ENCODE results near the gene IFNL4. TPM values are rescaled to one million over a fixed set of nuclear protein-coding genes. Genes with fewer than 3 reads are reported as not detected.

The IFNL4 gene
- polyA plus RNA-seq, 2 of the 4 experiments (the other 2 are of a cell fraction): not detected

- ATAC-seq (no peak), DNase-seq (ENCODE audit: low read depth in 1 of 2, low spot score in 1 of 2) (no peak), FAIRE-seq (no peak)
- WGBS (ENCODE audit: missing lambda C conversion rate): 83% methylated on average over 31 of the region's 32 CpGs
- ChIA-PET POLR2A (no interaction called here), CTCF (interaction anchor here (0.5 to 5.4 kb wide), 6 partner anchors 12 to 148 kb away, joined by 3 to 39 read pairs (median 4); no protein-coding TSS in a partner anchor)
- Histone ChIP-seq H3K9me3 (no peaks in the 10 kb centered on the region), H3K4me1 (peaks cover 25% of the 10 kb centered on the region), H3K4me3 (no peak overlapping the region), H3K27ac (no peak overlapping the region), H3K4me2 (no peak overlapping the region)
- TF ChIP-seq USF2 (IDR thresholded peaks at IDR 0.05) (no peak), ELK1 (IDR thresholded peaks at IDR 0.05; ENCODE audit: low read depth, low read length) (no peak), MAX (IDR thresholded peaks at IDR 0.05) (no peak), EP300 (IDR thresholded peaks at IDR 0.05) (no peak), MYC (IDR thresholded peaks at IDR 0.05; ENCODE audit: borderline replicate concordance, low read length) (no peak), TP53 (CRISPR knock-in tag; IDR thresholded peaks at IDR 0.05) (no peak)
These were observed 48.4 kb downstream of the IFNL4 start for GRCh38 chr19:39200066-39200802.

GRCh38 chr19:39199025-39199424, 49.6 kb downstream of the IFNL4 start:
- Histone ChIP-seq H3K27ac (peak overlapping the region in 1 of 2 experiments; percentile 13; a peak in 2 of 6 replicates), H3K9me3 (no peaks in the 10 kb centered on the region), H3K4me3 (no peak overlapping the region), H3K4me1 (peaks cover 29% of the 10 kb centered on the region), H3K4me2 (no peak overlapping the region)
- no peak for FAIRE-seq
- DNase-seq (ENCODE audit: low read depth in 1 of 2, low spot score in 1 of 2): no peak
- 68% methylated on average over 11 of the region's 11 CpGs for WGBS (ENCODE audit: missing lambda C conversion rate)
- TF ChIP-seq E2F6 (IDR thresholded peaks at IDR 0.05; ENCODE audit: borderline replicate concordance, low read depth) (no peak), HMGXB4 (CRISPR knock-in tag; IDR thresholded peaks at IDR 0.05; ENCODE audit: borderline replicate concordance) (no peak), CBX2 (IDR thresholded peaks at IDR 0.05; ENCODE audit: borderline replicate concordance, low read depth) (no peak), ELK1 (IDR thresholded peaks at IDR 0.05; ENCODE audit: low read depth, low read length) (no peak), CTCF (IDR thresholded peaks at IDR 0.05) (no peak), PBX3 (IDR thresholded peaks at IDR 0.05) (no peak), MAX (IDR thresholded peaks at IDR 0.05) (no peak)
- ATAC-seq: peak in 1 of 2 experiments; percentile 40; a peak in 3 of 6 replicates
- ChIA-PET POLR2A (no interaction called here), CTCF (interaction anchor here (0.6 to 6.3 kb wide), 18 partner anchors 8 to 239 kb away, joined by 3 to 39 read pairs (median 4); no protein-coding TSS in a partner anchor)
